Spleen (tissue), 7 donors: ENCODE data around the gene ERC1.

Experiments used
- POLR2A ChIP-seq, 3 donors: fragments of 450-650 bp; IDR thresholded peaks; one replicate each; pipeline ENCODE4 v1.5.1; 2017; ENCODE audit warnings: antibody characterized with exemption in 3 of 3, mild to moderate bottlenecking in 1 of 3
- TF ChIP-seq, protein P1 (sequence below), 11 experiments: fragments of 200-600 bp in 7 of 11; fragments of 450-650 bp in 4 of 11; sonication (generic) in 4 of 11; IDR thresholded peaks in 8 of 11; conservative IDR thresholded peaks in 3 of 11; 1 replicate in 7 of 11; 2 replicates in 4 of 11; pipeline versions ENCODE4 v1.4.0 to v1.8.0; 2016 to 2021; ENCODE audit warnings: antibody characterized with exemption in 11 of 11, inconsistent platforms in 4 of 11, mild to moderate bottlenecking in 1 of 11
- donor health status: DM: no; HTN: no; CAD: no; lungs with moderate emphysema.
- donor health status: DM: no; HTN: no; CAD: no.
- donor health status: DM: no; HTN: no; CAD: no.

DNA sequence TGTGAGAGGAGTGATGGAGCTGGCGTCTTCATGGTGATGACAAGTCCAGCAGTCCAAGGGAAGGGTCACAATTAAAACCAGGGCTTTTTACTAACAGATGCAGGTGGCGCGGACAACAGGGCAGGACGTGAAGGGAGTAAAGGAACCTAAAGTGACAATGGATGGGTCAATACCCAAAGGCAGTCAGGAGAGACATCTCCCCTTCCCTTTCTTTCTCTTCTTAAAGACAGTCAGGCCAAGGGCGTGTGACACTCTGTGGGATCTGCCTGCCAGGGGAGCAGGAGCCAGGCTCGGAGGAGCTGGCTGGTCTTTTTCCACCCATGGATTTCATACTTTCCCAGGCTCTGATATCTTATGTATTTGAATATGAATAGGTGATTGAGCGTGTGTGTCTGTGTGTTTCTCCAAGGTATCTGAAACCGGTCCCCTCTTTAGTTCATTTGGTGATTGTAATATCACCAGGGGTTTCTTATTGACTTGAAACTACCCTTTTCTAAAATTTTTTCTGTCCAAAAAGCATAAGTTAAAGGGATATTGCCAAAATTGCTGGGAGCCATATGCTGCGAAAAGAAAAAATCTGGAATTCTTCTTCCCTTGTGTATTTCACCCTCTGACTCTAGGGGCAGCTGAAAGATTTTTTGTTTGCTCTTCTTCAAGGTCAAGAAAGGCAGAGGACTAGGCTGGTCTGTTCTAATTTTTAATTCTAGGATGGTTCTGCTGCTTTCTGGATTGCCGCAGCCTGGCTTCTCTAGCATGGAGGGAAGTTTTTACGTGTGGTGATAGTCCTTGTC lies 541.5 kb downstream of the ERC1 start:
- TF ChIP-seq, protein P1, sequence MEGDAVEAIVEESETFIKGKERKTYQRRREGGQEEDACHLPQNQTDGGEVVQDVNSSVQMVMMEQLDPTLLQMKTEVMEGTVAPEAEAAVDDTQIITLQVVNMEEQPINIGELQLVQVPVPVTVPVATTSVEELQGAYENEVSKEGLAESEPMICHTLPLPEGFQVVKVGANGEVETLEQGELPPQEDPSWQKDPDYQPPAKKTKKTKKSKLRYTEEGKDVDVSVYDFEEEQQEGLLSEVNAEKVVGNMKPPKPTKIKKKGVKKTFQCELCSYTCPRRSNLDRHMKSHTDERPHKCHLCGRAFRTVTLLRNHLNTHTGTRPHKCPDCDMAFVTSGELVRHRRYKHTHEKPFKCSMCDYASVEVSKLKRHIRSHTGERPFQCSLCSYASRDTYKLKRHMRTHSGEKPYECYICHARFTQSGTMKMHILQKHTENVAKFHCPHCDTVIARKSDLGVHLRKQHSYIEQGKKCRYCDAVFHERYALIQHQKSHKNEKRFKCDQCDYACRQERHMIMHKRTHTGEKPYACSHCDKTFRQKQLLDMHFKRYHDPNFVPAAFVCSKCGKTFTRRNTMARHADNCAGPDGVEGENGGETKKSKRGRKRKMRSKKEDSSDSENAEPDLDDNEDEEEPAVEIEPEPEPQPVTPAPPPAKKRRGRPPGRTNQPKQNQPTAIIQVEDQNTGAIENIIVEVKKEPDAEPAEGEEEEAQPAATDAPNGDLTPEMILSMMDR (IDR thresholded peaks at IDR 0.05 in 8 of 11, conservative IDR thresholded peaks at IDR 0.05 in 3 of 11), result no peak
- no peak for TF ChIP-seq POLR2A (IDR thresholded peaks at IDR 0.05)
